ENCODE data around the gene CDKL2. TPM values are rescaled to one million over a fixed set of nuclear protein-coding genes. Genes with fewer than 3 reads are reported as not detected.
A peak's percentile ranks its signal among the peaks of the same experiment; 100 is the strongest.
"Not testable (repeated sequence)": the region's sequence is repeated elsewhere in the genome, so short reads cannot be mapped to it uniquely, and the experiment has no call there.

Gene CDKL2
- 1 to 10 TPM in 1 of 2 experiments, under 1 TPM in 1; 0.97 to 1.1 TPM for total RNA-seq

DNA sequence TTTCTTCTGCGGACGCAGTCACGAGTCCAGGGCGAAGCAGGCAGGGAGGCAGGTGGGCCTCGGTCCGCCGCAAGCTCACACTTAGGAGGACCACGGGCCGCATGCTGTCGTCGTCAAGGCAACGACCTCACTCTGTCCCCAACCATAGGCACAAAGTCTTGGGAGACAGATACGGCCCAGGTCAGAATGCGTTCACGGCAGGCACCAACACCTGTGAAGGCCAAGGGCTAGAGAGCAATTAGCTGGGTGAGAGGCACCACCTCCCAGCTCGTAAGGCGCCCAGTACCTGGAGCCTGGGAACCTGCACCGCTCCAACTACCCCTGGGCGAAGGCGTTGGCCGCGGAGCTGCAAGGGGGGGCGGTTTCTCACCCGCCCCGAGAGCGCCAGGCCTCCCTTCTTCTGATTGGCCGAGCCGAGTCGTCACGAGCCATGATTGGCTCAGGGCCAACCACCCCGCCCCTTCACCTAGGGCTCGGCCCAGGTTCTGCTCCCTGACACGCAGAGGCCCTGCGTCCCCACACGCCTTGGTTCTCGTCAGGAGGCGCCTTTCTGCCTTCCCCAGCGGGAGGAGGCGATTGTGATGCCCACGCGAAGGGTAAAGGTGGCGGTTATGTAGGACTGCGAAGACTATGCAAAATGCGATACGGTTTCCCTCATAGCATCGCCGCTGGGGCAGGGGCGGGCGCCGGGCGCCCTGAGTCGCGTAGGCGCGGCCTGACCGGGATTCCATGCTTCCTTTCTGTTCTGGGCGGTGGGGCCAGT is at the start of gene CDKL2:
TSS of gene CDKL2 (minus strand) at position 355 of the 763 bp plus-strand sequence. CDS start 4,540 bp downstream, outside the sequence.
- no peaks in the 10 kb centered on the region for H3K27me3 Mint-ChIP-seq
- H3K36me3 Mint-ChIP-seq, result no peaks in the 10 kb centered on the region
- peak within 1 kb of the TSS; percentile 79 for H3K4me3 Mint-ChIP-seq
- CTCF ChIA-PET, result interaction anchor here (0.6 to 1.0 kb wide), 3 partner anchors 78 to 94 kb away, joined by 3 to 5 read pairs (median 3); partner anchors contain the start of gene USO1
- POLR2A ChIA-PET, result interaction anchor here (1.4 kb wide), 1 partner anchor 94 kb away, joined by 9 read pairs; the partner anchor contains the start of gene USO1
- H3K9me3 Mint-ChIP-seq, result no peaks in the 10 kb centered on the region
- DNase-seq, result peak; percentile 94
- intact Hi-C loops (cut with micrococcal nuclease), result loop anchor here (1.0 kb wide), 3 partner anchors 43 to 116 kb away; partner anchors contain the start of genes G3BP2, RCHY1, THAP6 and USO1
- peak within 1 kb of the TSS; percentile 46 for H3K27ac Mint-ChIP-seq
- H3K4me1 Mint-ChIP-seq (ENCODE audit: low read depth), result peaks cover 6% of the 10 kb centered on the region

DNA sequence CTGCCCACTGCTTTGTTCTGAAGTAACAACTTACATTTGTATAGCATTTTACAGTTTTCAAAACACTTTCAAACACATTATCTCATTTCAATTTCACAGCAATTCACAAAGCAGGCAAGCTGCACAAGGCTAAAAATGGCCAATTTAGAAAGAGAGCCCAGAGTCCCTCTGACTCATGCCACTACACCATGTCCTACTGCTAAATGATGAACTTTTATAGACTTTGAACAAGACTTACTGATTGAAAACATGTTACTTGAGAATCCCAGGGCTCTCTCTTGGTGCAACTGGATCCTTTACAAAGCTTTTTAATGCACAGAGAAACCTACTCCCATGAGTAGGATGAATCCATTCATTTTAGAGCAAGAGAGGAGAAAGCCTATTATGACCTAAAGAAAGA is 48.6 kb upstream of the CDKL2 start:
- ChIA-PET CTCF (no interaction called here), POLR2A (no interaction called here)
- DNase-seq, result no peak
- Mint-ChIP-seq H3K9me3 (no peaks in the 10 kb centered on the region), H3K27me3 (no peaks in the 10 kb centered on the region), H3K4me3 (no peak overlapping the region), H3K36me3 (peaks cover 2% of the 10 kb centered on the region), H3K27ac (no peak overlapping the region), H3K4me1 (ENCODE audit: low read depth) (peaks cover 18% of the 10 kb centered on the region)
- intact Hi-C loops (cut with micrococcal nuclease), result no loop called here

DNA sequence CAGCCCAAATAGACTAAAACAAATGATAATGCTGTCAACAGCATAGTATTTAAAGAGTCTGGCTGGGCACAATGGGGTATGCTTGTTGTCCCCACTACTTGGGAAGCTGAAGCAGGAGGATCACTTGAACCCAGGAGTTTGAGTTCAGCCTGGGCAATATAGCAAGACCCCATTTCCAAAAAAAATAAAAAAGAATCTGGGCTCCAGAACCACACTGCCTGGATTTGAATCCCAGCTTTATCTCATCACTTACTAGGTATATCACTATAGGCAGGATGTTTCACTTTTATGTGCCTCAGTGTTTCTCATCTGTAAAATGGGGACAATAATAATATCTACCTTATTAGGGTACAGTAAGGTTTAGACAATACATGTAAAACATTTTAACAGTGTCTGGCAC is 48.1 kb upstream of the CDKL2 start:
- Mint-ChIP-seq H3K9me3 (no peaks in the 10 kb centered on the region), H3K27ac (no peak overlapping the region), H3K27me3 (no peaks in the 10 kb centered on the region), H3K36me3 (peaks cover 2% of the 10 kb centered on the region), H3K4me1 (ENCODE audit: low read depth) (peaks cover 18% of the 10 kb centered on the region), H3K4me3 (no peak overlapping the region)
- DNase-seq, result no peak
- intact Hi-C loops (cut with micrococcal nuclease), result no loop called here
- ChIA-PET POLR2A (no interaction called here), CTCF (no interaction called here)

DNA sequence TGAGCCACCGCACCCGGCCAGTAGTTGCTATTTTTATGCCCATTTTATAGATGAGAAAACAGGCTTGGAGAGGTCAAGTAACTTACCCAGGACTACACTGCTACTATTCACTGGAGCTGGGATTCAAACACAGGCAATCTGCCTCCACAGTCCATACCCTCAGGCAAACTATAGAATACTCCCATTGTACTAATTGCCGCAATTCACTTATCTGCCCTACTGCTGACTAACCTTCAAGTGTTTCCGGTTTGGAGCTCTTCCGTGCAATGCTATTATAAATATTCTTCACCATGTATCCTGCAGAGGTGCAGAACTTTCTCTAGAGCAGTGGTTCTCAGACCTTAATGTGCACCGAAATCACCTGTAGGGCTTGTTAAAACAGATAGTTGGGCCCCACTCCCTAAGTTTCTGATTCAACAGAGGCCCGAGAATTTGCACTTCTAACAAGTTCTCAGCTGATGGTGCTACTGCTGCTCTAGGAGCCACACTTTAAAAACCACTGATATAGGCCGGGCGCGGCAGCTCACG is 44.7 kb upstream of the CDKL2 start:
- CTCF ChIA-PET, result no interaction called here
- no peak for DNase-seq
- POLR2A ChIA-PET, result no interaction called here
- Mint-ChIP-seq H3K4me3 (no peak overlapping the region), H3K9me3 (no peaks in the 10 kb centered on the region), H3K4me1 (ENCODE audit: low read depth) (peaks cover 21% of the 10 kb centered on the region), H3K27ac (no peak overlapping the region), H3K27me3 (peaks cover 3% of the 10 kb centered on the region), H3K36me3 (peaks cover 16% of the 10 kb centered on the region)
- intact Hi-C loops (cut with micrococcal nuclease), result no loop called here

DNA sequence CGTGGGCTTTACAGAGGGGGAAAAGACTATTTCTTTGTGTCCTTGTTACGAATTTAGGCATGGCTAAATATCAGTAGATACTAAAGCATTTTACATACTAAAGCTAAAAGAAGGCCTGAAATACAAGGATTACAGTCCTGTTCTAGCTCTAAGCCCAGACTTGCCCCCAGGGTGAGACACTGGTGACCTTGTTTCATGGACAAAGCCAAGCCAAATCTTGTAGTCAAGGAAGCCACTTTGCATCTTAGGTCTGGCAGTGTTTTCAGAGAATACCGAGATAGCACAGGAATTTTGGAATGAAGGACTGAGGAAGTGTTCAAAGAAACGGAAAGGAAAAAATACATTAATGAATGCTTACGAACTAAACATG is 43.6 kb upstream of the CDKL2 start:
- CTCF ChIA-PET, result interaction anchor here (0.6 to 5.3 kb wide), 5 partner anchors 21 to 174 kb away, joined by 3 to 44 read pairs (median 3); partner anchors contain the start of gene USO1
- POLR2A ChIA-PET, result interaction anchor here (0.7 to 3.5 kb wide), 3 partner anchors 9 to 51 kb away, joined by 4 to 46 read pairs (median 4); partner anchors contain the start of gene USO1
- H3K27me3 Mint-ChIP-seq, result peaks cover 3% of the 10 kb centered on the region
- peak overlapping the region; percentile 99 for H3K27ac Mint-ChIP-seq
- peak overlapping the region; percentile 99 for H3K4me3 Mint-ChIP-seq
- intact Hi-C loops (cut with micrococcal nuclease), result loop anchor here (1.0 to 5.0 kb wide), 7 partner anchors 19 to 173 kb away; partner anchors contain the start of genes CDKL2, RCHY1, THAP6 and USO1
- H3K36me3 Mint-ChIP-seq, result peaks cover 18% of the 10 kb centered on the region
- DNase-seq, result no peak
- peaks cover 29% of the 10 kb centered on the region for H3K4me1 Mint-ChIP-seq (ENCODE audit: low read depth)
- H3K9me3 Mint-ChIP-seq, result no peaks in the 10 kb centered on the region

DNA sequence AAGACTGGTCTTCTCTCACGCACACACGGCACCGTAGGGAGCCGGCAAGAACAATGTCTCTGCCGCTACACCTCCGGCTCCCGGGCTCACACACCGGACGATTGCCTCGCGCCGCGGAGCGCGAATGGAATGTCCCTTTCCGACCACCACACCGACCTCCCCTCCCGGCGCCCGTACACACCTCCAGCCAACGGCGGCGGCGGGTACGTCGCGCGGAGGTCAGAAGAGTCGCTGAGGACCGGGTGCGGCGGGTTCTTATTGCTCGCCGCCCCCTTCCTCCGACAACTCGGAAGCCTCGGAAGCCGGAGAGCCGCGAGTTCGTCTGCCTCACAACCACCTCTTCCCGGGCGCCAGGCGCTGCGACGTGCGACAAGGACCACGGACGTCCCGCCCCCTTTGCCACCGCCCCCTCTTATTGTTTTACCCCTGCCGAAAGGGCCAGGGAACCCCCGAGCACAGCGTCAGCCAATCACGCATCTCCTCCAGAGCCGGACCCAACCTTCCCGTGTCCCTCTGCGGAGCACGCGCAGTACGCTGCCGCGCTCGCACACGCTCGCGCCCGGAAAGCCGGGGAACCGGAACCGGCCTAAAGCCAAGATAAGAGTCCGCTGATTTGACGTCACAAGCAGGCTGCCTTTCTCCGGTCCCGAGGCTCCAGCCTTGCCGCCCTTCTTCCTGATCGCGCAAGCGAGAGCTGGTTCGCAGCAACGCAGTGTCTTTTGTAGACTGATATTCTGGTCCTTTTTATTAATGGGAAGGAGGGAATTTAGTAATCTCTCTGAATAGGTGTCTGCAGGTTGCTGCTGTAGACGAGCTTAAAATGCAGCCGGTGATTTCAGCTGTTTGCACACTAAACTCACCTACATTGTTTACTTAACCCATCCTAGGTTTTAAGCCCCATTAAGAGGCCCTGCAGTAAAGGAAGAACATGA is 43.0 kb upstream of the CDKL2 start, which contains the start of gene G3BP2:
TSS of gene G3BP2 (minus strand) at position 385 of the 932 bp plus-strand sequence. CDS start 11,386 bp downstream, outside the sequence.
- Mint-ChIP-seq H3K4me3 (peak within 1 kb of the TSS; percentile 99), H3K4me1 (ENCODE audit: low read depth) (peaks cover 36% of the 10 kb centered on the region), H3K36me3 (peaks cover 18% of the 10 kb centered on the region), H3K27ac (peak within 1 kb of the TSS; percentile 99), H3K27me3 (peaks cover 3% of the 10 kb centered on the region), H3K9me3 (no peaks in the 10 kb centered on the region)
- ChIA-PET CTCF (interaction anchor here (0.6 to 5.3 kb wide), 5 partner anchors 20 to 175 kb away, joined by 3 to 44 read pairs (median 3); partner anchors contain the start of gene USO1), POLR2A (interaction anchor here (0.7 to 3.5 kb wide), 7 partner anchors 10 to 158 kb away, joined by 4 to 46 read pairs (median 4); partner anchors contain the start of gene USO1)
- intact Hi-C loops (cut with micrococcal nuclease), result loop anchor here (1.0 to 5.0 kb wide), 7 partner anchors 18 to 174 kb away; partner anchors contain the start of genes CDKL2, RCHY1, THAP6 and USO1
- peak; percentile 99 for DNase-seq

DNA sequence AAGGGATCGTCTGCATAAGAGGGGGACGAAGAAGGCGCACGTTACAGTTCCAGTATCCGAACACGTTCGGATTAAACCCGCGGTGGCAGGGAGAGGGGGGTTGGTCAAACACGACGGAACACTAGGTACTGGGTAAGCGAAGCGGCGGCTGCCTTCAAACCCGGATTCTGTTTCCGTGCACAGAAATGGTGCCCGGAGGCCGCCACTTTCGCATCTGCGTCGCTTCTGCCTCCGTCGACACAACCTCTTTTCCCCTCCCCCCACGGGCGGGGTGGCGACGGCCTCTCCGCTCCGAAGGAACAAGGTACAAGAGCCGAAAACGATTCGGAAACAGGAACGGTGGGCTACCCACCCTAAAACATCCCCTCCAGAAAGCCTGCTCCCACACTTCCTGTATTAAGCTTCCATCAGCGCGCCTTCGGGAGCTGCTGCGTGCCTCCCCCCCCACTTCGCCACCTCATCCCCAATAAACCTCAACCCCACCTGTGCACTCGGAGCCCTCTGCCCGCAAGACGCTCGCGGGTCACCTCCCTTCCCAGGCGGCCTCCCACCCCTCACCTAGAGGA is 42.2 kb upstream of the CDKL2 start:
- Mint-ChIP-seq H3K27ac (peak overlapping the region; percentile 99), H3K36me3 (peaks cover 18% of the 10 kb centered on the region), H3K4me1 (ENCODE audit: low read depth) (peaks cover 43% of the 10 kb centered on the region), H3K9me3 (no peaks in the 10 kb centered on the region), H3K27me3 (peaks cover 3% of the 10 kb centered on the region), H3K4me3 (peak overlapping the region; percentile 99)
- CTCF ChIA-PET, result interaction anchor here (1.0 to 5.3 kb wide), 3 partner anchors 18 to 52 kb away, joined by 3 to 44 read pairs (median 5); partner anchors contain the start of gene USO1
- POLR2A ChIA-PET, result interaction anchor here (1.1 to 3.5 kb wide), 5 partner anchors 12 to 157 kb away, joined by 4 to 46 read pairs (median 5); partner anchors contain the start of gene USO1
- DNase-seq, result peak; percentile 86
- intact Hi-C loops (cut with micrococcal nuclease), result loop anchor here (1.0 to 5.0 kb wide), 7 partner anchors 17 to 175 kb away; partner anchors contain the start of genes CDKL2, RCHY1, THAP6 and USO1

DNA sequence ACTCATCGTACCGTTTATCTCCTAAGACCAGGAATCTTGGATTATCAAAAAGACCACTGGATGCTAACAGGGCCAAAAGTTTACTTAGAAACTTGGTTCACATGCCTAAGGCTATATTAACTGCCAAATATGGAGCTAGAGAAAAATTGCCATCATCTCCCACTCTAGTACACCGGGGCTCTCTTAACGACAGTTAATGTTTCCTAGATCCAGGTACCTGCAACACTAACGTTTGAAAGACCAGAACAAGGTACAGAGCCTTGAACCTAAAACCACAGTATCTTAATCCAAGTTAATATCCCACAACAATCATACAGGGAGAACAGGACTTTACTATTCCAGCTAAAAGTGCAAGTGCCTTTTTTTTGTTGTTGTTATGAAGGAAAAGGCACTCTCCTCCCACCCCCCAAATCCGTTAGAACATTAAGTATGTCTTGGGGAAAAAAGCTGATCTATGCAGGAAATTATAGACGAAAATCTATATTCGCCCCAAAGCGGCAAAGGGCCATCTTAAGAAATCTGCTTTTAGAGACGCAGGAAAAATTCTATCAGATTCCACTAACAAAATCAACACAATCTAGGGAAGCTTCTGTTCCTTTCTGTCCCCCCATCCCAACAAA is 41.6 kb upstream of the CDKL2 start:
- H3K9me3 Mint-ChIP-seq, result no peaks in the 10 kb centered on the region
- peaks cover 49% of the 10 kb centered on the region for H3K4me1 Mint-ChIP-seq (ENCODE audit: low read depth)
- intact Hi-C loops (cut with micrococcal nuclease), result loop anchor here (2.0 to 5.0 kb wide), 2 partner anchors 73 to 175 kb away; no protein-coding TSS in a partner anchor
- H3K4me3 Mint-ChIP-seq, result peak overlapping the region; percentile 99
- CTCF ChIA-PET, result interaction anchor here (1.0 to 5.3 kb wide), 4 partner anchors 10 to 52 kb away, joined by 3 to 44 read pairs (median 4); partner anchors contain the start of gene USO1
- POLR2A ChIA-PET, result interaction anchor here (1.6 to 3.5 kb wide), 4 partner anchors 12 to 157 kb away, joined by 4 to 46 read pairs (median 6); partner anchors contain the start of gene USO1
- no peak for DNase-seq
- peaks cover 20% of the 10 kb centered on the region for H3K36me3 Mint-ChIP-seq
- peaks cover 3% of the 10 kb centered on the region for H3K27me3 Mint-ChIP-seq
- peak overlapping the region; percentile 99 for H3K27ac Mint-ChIP-seq

DNA sequence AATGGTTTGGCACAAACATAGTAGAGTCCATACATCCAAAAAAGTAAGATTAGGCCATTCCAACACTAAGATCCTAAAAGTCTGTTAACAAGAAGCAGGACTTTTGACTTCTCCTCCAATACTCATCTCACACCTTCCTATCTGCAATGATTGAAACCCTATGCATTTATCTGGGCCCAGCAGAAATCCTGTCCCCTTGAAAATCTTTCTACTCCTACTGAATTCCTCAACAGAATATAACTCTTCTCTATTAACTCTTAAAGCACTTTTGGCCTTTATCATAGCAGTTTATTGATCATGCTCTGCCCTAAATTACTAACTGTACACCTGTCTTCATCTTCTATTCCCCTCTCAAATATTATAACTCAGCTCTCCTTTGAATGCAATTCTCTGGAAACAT is 38.3 kb upstream of the CDKL2 start:
- H3K27ac Mint-ChIP-seq, result peak overlapping the region; percentile 52
- peaks cover 64% of the 10 kb centered on the region for H3K4me1 Mint-ChIP-seq (ENCODE audit: low read depth)
- H3K36me3 Mint-ChIP-seq, result peaks cover 20% of the 10 kb centered on the region

DNA sequence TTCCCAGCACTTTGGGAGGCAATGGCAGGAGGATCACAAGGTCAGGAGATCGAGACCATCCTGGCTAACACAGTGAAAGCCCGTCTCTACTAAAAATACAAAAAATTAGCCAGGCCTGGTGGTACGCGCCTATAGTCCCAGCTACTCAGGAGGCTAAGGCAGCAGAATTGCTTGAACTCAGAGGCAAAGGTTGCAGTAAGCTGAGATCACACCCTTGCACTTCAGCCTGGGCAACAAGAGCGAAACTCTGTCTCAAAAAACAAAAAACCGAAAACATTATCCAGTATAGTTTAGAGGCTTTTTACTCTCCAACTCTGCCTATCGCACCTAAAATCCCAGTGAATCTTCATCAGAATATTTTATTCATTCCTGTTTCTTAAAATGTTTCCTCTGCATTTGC is 37.3 kb upstream of the CDKL2 start:
- peaks cover 15% of the 10 kb centered on the region for H3K36me3 Mint-ChIP-seq
- H3K9me3 Mint-ChIP-seq, CTCF ChIA-PET, DNase-seq, H3K27me3 Mint-ChIP-seq: not testable (repeated sequence)
- intact Hi-C loops (cut with micrococcal nuclease), result loop anchor here (1.0 kb wide), 1 partner anchor 12 kb away; no protein-coding TSS in a partner anchor
- peak overlapping the region; percentile 26 for H3K4me3 Mint-ChIP-seq
- H3K27ac Mint-ChIP-seq, result peak overlapping the region; percentile 80
- POLR2A ChIA-PET, result interaction anchor here (1.7 kb wide), 1 partner anchor 13 kb away, joined by 6 read pairs; no protein-coding TSS in a partner anchor
- H3K4me1 Mint-ChIP-seq (ENCODE audit: low read depth), result peaks cover 68% of the 10 kb centered on the region

More for the DNA sequence above, 38.3 kb upstream of the CDKL2 start:
- POLR2A ChIA-PET, result interaction anchor here (1.0 to 2.9 kb wide), 3 partner anchors 10 to 55 kb away, joined by 3 to 13 read pairs (median 6); partner anchors contain the start of gene USO1
- CTCF ChIA-PET, result interaction anchor here (0.7 to 1.2 kb wide), 2 partner anchors 40 to 56 kb away, joined by 3 read pairs; partner anchors contain the start of gene USO1
- intact Hi-C loops (cut with micrococcal nuclease), result loop anchor here (1.0 kb wide), 1 partner anchor 13 kb away; no protein-coding TSS in a partner anchor
- DNase-seq, result no peak
- H3K27me3 Mint-ChIP-seq, result peaks cover 3% of the 10 kb centered on the region
- no peaks in the 10 kb centered on the region for H3K9me3 Mint-ChIP-seq
- no peak overlapping the region for H3K4me3 Mint-ChIP-seq

All from activated CD4-positive, alpha-beta memory T cell treated with anti-CD3 and anti-CD28 coated beads for 36 hours (primary cell).